ENCODE data around the gene TVP23A.
"Not testable (repeated sequence)": the region's sequence is repeated elsewhere in the genome, so short reads cannot be mapped to it uniquely, and the experiment has no call there.

Gene TVP23A

GRCh38 chr16:10835281-10835931 lies 16.8 kb upstream of the TVP23A start:
- DNase-seq, result no peak

- no peak for DNase-seq
Observed at GRCh38 chr16:10834766-10835165, 16.2 kb upstream of the TVP23A start.

GRCh38 chr16:10834130-10834529 lies 15.5 kb upstream of the TVP23A start:
- no peak for DNase-seq

- DNase-seq, result no peak
Observed at GRCh38 chr16:10833271-10833670, 14.7 kb upstream of the TVP23A start.

- DNase-seq, result no peak
Observed at GRCh38 chr16:10831894-10832886, 13.6 kb upstream of the TVP23A start.

GRCh38 chr16:10830240-10830639 lies 11.6 kb upstream of the TVP23A start:
- DNase-seq, result not testable (repeated sequence)

- DNase-seq, result not testable (repeated sequence)
Observed at GRCh38 chr16:10829390-10830098, 10.9 kb upstream of the TVP23A start.

GRCh38 chr16:10828851-10829366 lies 10.3 kb upstream of the TVP23A start:
- peak; percentile 45 for DNase-seq

GRCh38 chr16:10827691-10828341 lies 9.2 kb upstream of the TVP23A start:
- no peak for DNase-seq

GRCh38 chr16:10824111-10824893 lies 5.7 kb upstream of the TVP23A start:
- DNase-seq, result no peak

- DNase-seq, result no peak
Observed at GRCh38 chr16:10822702-10823101, 4.1 kb upstream of the TVP23A start.

GRCh38 chr16:10820546-10820945 lies 2.0 kb upstream of the TVP23A start:
- DNase-seq, result no peak

GRCh38 chr16:10817514-10817913 lies 1.1 kb downstream of the TVP23A start:
- DNase-seq, result no peak

GRCh38 chr16:10813099-10813455 lies 5.5 kb downstream of the TVP23A start:
- no peak for DNase-seq

GRCh38 chr16:10812312-10813098 lies 6.1 kb downstream of the TVP23A start:
- no peak for DNase-seq

GRCh38 chr16:10809706-10810105 lies 8.9 kb downstream of the TVP23A start:
- no peak for DNase-seq

GRCh38 chr16:10808850-10809249 lies 9.7 kb downstream of the TVP23A start:
- DNase-seq, result no peak

GRCh38 chr16:10808218-10808617 lies 10.4 kb downstream of the TVP23A start:
- DNase-seq, result no peak

GRCh38 chr16:10806698-10807097 lies 11.9 kb downstream of the TVP23A start:
- no peak for DNase-seq

- DNase-seq, result no peak
Observed at GRCh38 chr16:10805334-10805733, 13.3 kb downstream of the TVP23A start.

GRCh38 chr16:10799736-10800135 lies 18.9 kb downstream of the TVP23A start:
- DNase-seq, result no peak
